ENCODE measurements around the gene TRIO. TPM values are rescaled to one million over a fixed set of nuclear protein-coding genes. Genes with fewer than 3 reads are reported as not detected.

Gene TRIO
- polyA plus RNA-seq, 1 donor (not counting 4 experiments of a cell fraction or from before 2014, with no cell fraction given) = 57.2 TPM

GRCh38 chr5:14244721-14245120 is 101.6 kb downstream of the TRIO start:
- Histone ChIP-seq H3K79me2 (ENCODE audit: control insufficient read depth, insufficient read depth, low read length) (peaks cover 100% of the 10 kb centered on the region), H3K36me3 (ENCODE audit: control insufficient read depth in 2 of 2, extremely low read depth in 1 of 2, insufficient read depth in 2 of 2, low read length in 2 of 2) (peaks cover 3 to 4% of the 10 kb centered on the region in 2 experiments), H3K9me3 (ENCODE audit: control insufficient read depth, low read depth, low read length) (no peaks in the 10 kb centered on the region), H4K20me1 (ENCODE audit: control insufficient read depth, extremely low read depth, insufficient read depth, low read length) (peaks cover 33% of the 10 kb centered on the region), H2AFZ (ENCODE audit: control insufficient read depth, low read length) (no peak overlapping the region), H3K9me1 (ENCODE audit: control insufficient read depth, extremely low read depth, insufficient read depth, low read length) (peaks cover 3% of the 10 kb centered on the region), H3K27me3 (ENCODE audit: control insufficient read depth, extremely low read depth, insufficient read depth, low read length) (no peaks in the 10 kb centered on the region), H3K4me3 (ENCODE audit: control insufficient read depth in 2 of 3, extremely low read depth in 1 of 3, insufficient read depth in 2 of 3, low read depth in 1 of 3, low read length in 3 of 3) (no peak overlapping the region), H3K27ac (ENCODE audit: control insufficient read depth, insufficient read depth, low read length) (no peak overlapping the region), H3K4me2 (ENCODE audit: control insufficient read depth, extremely low read depth, insufficient read depth, low read depth, low read length) (no peak overlapping the region), H3K4me1 (ENCODE audit: control insufficient read depth, extremely low read depth, insufficient read depth, low read length) (no peaks in the 10 kb centered on the region), H3K9ac (ENCODE audit: control insufficient read depth, extremely low read depth, insufficient read depth, low read length) (no peak overlapping the region)
- FAIRE-seq (no peak), DNase-seq (ENCODE audit: low read depth, low spot score) (no peak)
- dilution Hi-C loops (cut with MboI; ENCODE audit: extremely low pct_ligation_motif_present, low sequenced_read_pairs) = no loop called here
- no peak for TF ChIP-seq CTCF (optimal IDR thresholded peaks at IDR 0.05 in 1 of 3, IDR thresholded peaks at IDR 0.05 in 1 of 3, conservative IDR thresholded peaks at IDR 0.05 in 1 of 3; ENCODE audit: extremely low read depth in 1 of 3, insufficient read depth in 2 of 3, low read length in 3 of 3)
- no peak for TF ChIP-seq EZH2 (IDR thresholded peaks at IDR 0.05; ENCODE audit: low read length)

- H4K20me1 ChIP-seq (ENCODE audit: control insufficient read depth, extremely low read depth, insufficient read depth, low read length) = peaks cover 39% of the 10 kb centered on the region
- no peak for DNase-seq (ENCODE audit: low read depth, low spot score)
- no peaks in the 10 kb centered on the region for H3K27me3 ChIP-seq (ENCODE audit: control insufficient read depth, extremely low read depth, insufficient read depth, low read length)
- no peaks in the 10 kb centered on the region for H3K9me3 ChIP-seq (ENCODE audit: control insufficient read depth, low read depth, low read length)
- TF ChIP-seq CTCF (optimal IDR thresholded peaks at IDR 0.05 in 1 of 3, IDR thresholded peaks at IDR 0.05 in 1 of 3, conservative IDR thresholded peaks at IDR 0.05 in 1 of 3; ENCODE audit: extremely low read depth in 1 of 3, insufficient read depth in 2 of 3, low read length in 3 of 3) = no peak
- TF ChIP-seq EZH2 (IDR thresholded peaks at IDR 0.05; ENCODE audit: low read length) = no peak
- H3K4me2 ChIP-seq (ENCODE audit: control insufficient read depth, extremely low read depth, insufficient read depth, low read depth, low read length) = no peak overlapping the region
- H3K4me3 ChIP-seq (ENCODE audit: control insufficient read depth in 2 of 3, extremely low read depth in 1 of 3, insufficient read depth in 2 of 3, low read depth in 1 of 3, low read length in 3 of 3) = no peak overlapping the region
- no peak for FAIRE-seq
- peaks cover 3% of the 10 kb centered on the region for H3K9me1 ChIP-seq (ENCODE audit: control insufficient read depth, extremely low read depth, insufficient read depth, low read length)
- no peak overlapping the region for H3K27ac ChIP-seq (ENCODE audit: control insufficient read depth, insufficient read depth, low read length)
- no peak overlapping the region for H3K9ac ChIP-seq (ENCODE audit: control insufficient read depth, extremely low read depth, insufficient read depth, low read length)
- H3K4me1 ChIP-seq (ENCODE audit: control insufficient read depth, extremely low read depth, insufficient read depth, low read length) = no peaks in the 10 kb centered on the region
- peaks cover 100% of the 10 kb centered on the region for H3K79me2 ChIP-seq (ENCODE audit: control insufficient read depth, insufficient read depth, low read length)
- dilution Hi-C loops (cut with MboI; ENCODE audit: extremely low pct_ligation_motif_present, low sequenced_read_pairs) = no loop called here
- peaks cover 3 to 4% of the 10 kb centered on the region in 2 experiments for H3K36me3 ChIP-seq (ENCODE audit: control insufficient read depth in 2 of 2, extremely low read depth in 1 of 2, insufficient read depth in 2 of 2, low read length in 2 of 2)
- no peak overlapping the region for H2AFZ ChIP-seq (ENCODE audit: control insufficient read depth, low read length)
These were observed 102.2 kb downstream of the TRIO start for GRCh38 chr5:14245132-14245925.

All from keratinocyte (primary cell).